HepG2 (cell line): ENCODE measurements around the gene GPR156.

Experiments used
- CBFB ChIP-seq: sonication (generic); formaldehyde crosslinking; IDR thresholded peaks from 2 replicates; pipeline ENCODE4 v1.4.0; 2020; ENCODE audit warnings: missing genetic modification reagents
- EHMT2 ChIP-seq: fragments of 200-600 bp; sonication (generic); IDR thresholded peaks from 2 replicates; pipeline ENCODE4 v1.7.0; 2017; ENCODE audit warnings: antibody characterized with exemption, low read depth, low read length, borderline replicate concordance
- STAG1 ChIP-seq: sonication (generic); formaldehyde crosslinking; IDR thresholded peaks from 2 replicates; pipeline ENCODE4 v1.4.0; 2020; ENCODE audit warnings: missing genetic modification reagents
- STAT5B ChIP-seq: sonication (generic); formaldehyde crosslinking; IDR thresholded peaks from 2 replicates; pipeline ENCODE4 v1.4.0; 2020; ENCODE audit warnings: missing genetic modification reagents
- TF ChIP-seq, protein P1 (sequence below): IDR thresholded peaks from 2 replicates; pipeline ENCODE4 v1.6.1; 2016

GRCh38 chr3:120181632-120182031, 103.4 kb downstream of the GPR156 start:
- no peak for TF ChIP-seq CBFB
- no peak for TF ChIP-seq EHMT2
- TF ChIP-seq STAT5B: no peak
- TF ChIP-seq STAG1: no peak
- TF ChIP-seq, protein P1, sequence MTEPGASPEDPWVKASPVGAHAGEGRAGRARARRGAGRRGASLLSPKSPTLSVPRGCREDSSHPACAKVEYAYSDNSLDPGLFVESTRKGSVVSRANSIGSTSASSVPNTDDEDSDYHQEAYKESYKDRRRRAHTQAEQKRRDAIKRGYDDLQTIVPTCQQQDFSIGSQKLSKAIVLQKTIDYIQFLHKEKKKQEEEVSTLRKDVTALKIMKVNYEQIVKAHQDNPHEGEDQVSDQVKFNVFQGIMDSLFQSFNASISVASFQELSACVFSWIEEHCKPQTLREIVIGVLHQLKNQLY (CRISPR knock-in tag): no peak
